ENCODE results near the gene ZNF407. TPM values are rescaled to one million over a fixed set of nuclear protein-coding genes. Genes with fewer than 3 reads are reported as not detected.

The ZNF407 gene
- total RNA-seq, 1 experiment from 2014 or later = 7.6 TPM

- intact Hi-C loops (cut with micrococcal nuclease) = no loop called here
- Histone ChIP-seq H3K4me2 (ENCODE audit: low read length) (no peak overlapping the region), H3K9ac (ENCODE audit: low read length) (no peak overlapping the region), H3K9me2 (ENCODE audit: insufficient read depth) (no peaks in the 10 kb centered on the region), H2AFZ (ENCODE audit: low read depth, low read length, poor library complexity, severe bottlenecking) (no peak overlapping the region), H3K27ac (ENCODE audit: low read depth, low read length) (no peak overlapping the region), H3K27me3 (ENCODE audit: insufficient read depth, low read length) (peaks cover 12% of the 10 kb centered on the region; the same call in 1 of the 2 replicates), H4K20me1 (ENCODE audit: insufficient read depth) (no peaks in the 10 kb centered on the region), H3K9me3 (ENCODE audit: control insufficient read depth in 1 of 2, insufficient read depth in 1 of 2, low read depth in 1 of 2, low read length in 2 of 2) (no peaks in the 10 kb centered on the region), H3K79me2 (ENCODE audit: insufficient read depth, low read length) (no peaks in the 10 kb centered on the region), H3K4me3 (replicated peaks in 1 of 2; ENCODE audit: low read depth in 1 of 2, low read length in 2 of 2) (no peak overlapping the region), H3K36me3 (ENCODE audit: control insufficient read depth in 1 of 2, insufficient read depth in 2 of 2, low read length in 2 of 2) (no peaks in the 10 kb centered on the region), H3K4me1 (ENCODE audit: control insufficient read depth in 1 of 2, insufficient read depth in 2 of 2, low read length in 2 of 2) (no peaks in the 10 kb centered on the region)
- ChIA-PET RAD21 (ENCODE audit: low non-redundant PET in 1 of 2, low total read pairs in 2 of 2, uncharacterized antibody in 2 of 2, unreplicated experiment in 2 of 2) (interaction anchor here in 1 of 2 experiments (1.1 kb wide), 1 partner anchor 11 kb away, joined by 3 read pairs; no protein-coding TSS in a partner anchor), POLR2A (no interaction called here), CTCF (interaction anchor here (1.2 kb wide), 1 partner anchor 69 kb away, joined by 3 read pairs; no protein-coding TSS in a partner anchor)
- ATAC-seq (no peak), DNase-seq (ENCODE audit: low read depth, low spot score) (no peak)
- TF ChIP-seq SP1 (IDR thresholded peaks at IDR 0.05; ENCODE audit: low read depth) = no peak
- TF ChIP-seq RAD21 (IDR thresholded peaks at IDR 0.05; ENCODE audit: low read depth) = no peak
- TF ChIP-seq CBX3 (IDR thresholded peaks at IDR 0.05; ENCODE audit: low read depth) = no peak
- no peak for TF ChIP-seq FOSL1 (IDR thresholded peaks at IDR 0.05; ENCODE audit: low read depth)
- no peak for TF ChIP-seq TCF7L2 (IDR thresholded peaks at IDR 0.05; ENCODE audit: borderline replicate concordance, extremely low read depth, insufficient read depth, insufficient read length)
- TF ChIP-seq JUND (IDR thresholded peaks at IDR 0.05) = no peak
- BruUV-seq (replicated peaks) = no TSS peak
Observed at GRCh38 chr18:74562775-74563174, 34.9 kb upstream of the ZNF407 start.

GRCh38 chr18:74563999-74564398 is 33.7 kb upstream of the ZNF407 start:
- CTCF ChIA-PET = no interaction called here
- Histone ChIP-seq H3K36me3 (ENCODE audit: control insufficient read depth in 1 of 2, insufficient read depth in 2 of 2, low read length in 2 of 2) (no peaks in the 10 kb centered on the region), H2AFZ (ENCODE audit: low read depth, low read length, poor library complexity, severe bottlenecking) (no peak overlapping the region), H4K20me1 (ENCODE audit: insufficient read depth) (no peaks in the 10 kb centered on the region), H3K4me3 (replicated peaks in 1 of 2; ENCODE audit: low read depth in 1 of 2, low read length in 2 of 2) (no peak overlapping the region), H3K79me2 (ENCODE audit: insufficient read depth, low read length) (no peaks in the 10 kb centered on the region), H3K4me1 (ENCODE audit: control insufficient read depth in 1 of 2, insufficient read depth in 2 of 2, low read length in 2 of 2) (no peaks in the 10 kb centered on the region), H3K9me2 (ENCODE audit: insufficient read depth) (no peaks in the 10 kb centered on the region), H3K4me2 (ENCODE audit: low read length) (no peak overlapping the region), H3K27me3 (ENCODE audit: insufficient read depth, low read length) (peaks cover 15% of the 10 kb centered on the region), H3K27ac (ENCODE audit: low read depth, low read length) (no peak overlapping the region), H3K9ac (ENCODE audit: low read length) (no peak overlapping the region), H3K9me3 (ENCODE audit: control insufficient read depth in 1 of 2, insufficient read depth in 1 of 2, low read depth in 1 of 2, low read length in 2 of 2) (no peaks in the 10 kb centered on the region)
- RAD21 ChIA-PET (ENCODE audit: low non-redundant PET in 1 of 2, low total read pairs in 2 of 2, uncharacterized antibody in 2 of 2, unreplicated experiment in 2 of 2) = no interaction called here
- ATAC-seq = no peak
- BruUV-seq (replicated peaks) = no TSS peak
- POLR2A ChIA-PET = no interaction called here
- intact Hi-C loops (cut with micrococcal nuclease) = no loop called here
- DNase-seq (ENCODE audit: low read depth, low spot score) = no peak
- TF ChIP-seq CTCF (IDR thresholded peaks at IDR 0.05 in 2 of 3, conservative IDR thresholded peaks at IDR 0.05 in 1 of 3; ENCODE audit: borderline replicate concordance in 1 of 3, insufficient read depth in 1 of 3, low read depth in 2 of 3, low read length in 2 of 3) = no peak
- no peak for TF ChIP-seq YY1 (IDR thresholded peaks at IDR 0.05; ENCODE audit: extremely low read depth, insufficient replicate concordance, low read depth, low read length)
- TF ChIP-seq CEBPB (IDR thresholded peaks at IDR 0.05; ENCODE audit: low read depth) = no peak
- TF ChIP-seq ELF1 (IDR thresholded peaks at IDR 0.05; ENCODE audit: borderline replicate concordance, low read depth) = no peak
- no peak for TF ChIP-seq RAD21 (IDR thresholded peaks at IDR 0.05; ENCODE audit: low read depth)
- TF ChIP-seq SP1 (IDR thresholded peaks at IDR 0.05; ENCODE audit: low read depth) = no peak
- TF ChIP-seq EZH2phosphoT487 (IDR thresholded peaks at IDR 0.05; ENCODE audit: borderline replicate concordance) = no peak
- TF ChIP-seq ATF3 (IDR thresholded peaks at IDR 0.05) = no peak
- TF ChIP-seq FOSL1 (IDR thresholded peaks at IDR 0.05; ENCODE audit: low read depth) = no peak
- no peak for TF ChIP-seq SIN3A (IDR thresholded peaks at IDR 0.05; ENCODE audit: low read depth)
- TF ChIP-seq EGR1 (IDR thresholded peaks at IDR 0.05; ENCODE audit: low read depth) = no peak
- TF ChIP-seq CBX3 (IDR thresholded peaks at IDR 0.05; ENCODE audit: low read depth) = no peak
- no peak for TF ChIP-seq EZH2 (IDR thresholded peaks at IDR 0.05)
- no peak for TF ChIP-seq POLR2A (IDR thresholded peaks at IDR 0.05; ENCODE audit: borderline replicate concordance, extremely low read depth, insufficient read depth, insufficient read length)
- TF ChIP-seq ZBTB33 (IDR thresholded peaks at IDR 0.05; ENCODE audit: extremely low read depth, insufficient replicate concordance, low read length) = no peak
- no peak for TF ChIP-seq MAX (IDR thresholded peaks at IDR 0.05)
